Karpas-422 (cell line): ENCODE data around the gene SPSB1. TPM values are rescaled to one million over a fixed set of nuclear protein-coding genes. Genes with fewer than 3 reads are reported as not detected.

ENCODE experiments used
- DNase-seq: peaks from one replicate; pipeline ENCODE4 v3.0.0-alpha.2; 2015
- H2AFZ ChIP-seq: fragments of 200-600 bp; sonication (generic); 2 replicates; pipeline ENCODE4 v1.6.1; 2014; ENCODE audit warnings: antibody characterized with exemption, low read length, mixed read lengths
- H3K27ac ChIP-seq: fragments of 200-600 bp; sonication (generic); 2 replicates; pipeline ENCODE4 v1.5.1; 2014; ENCODE audit warnings: mild to moderate bottlenecking, low read length, moderate library complexity
- H3K27me3 ChIP-seq: fragments of 200-600 bp; sonication (generic); 2 replicates; pipeline ENCODE4 v1.6.1; 2014; ENCODE audit warnings: low read length, mixed read lengths
- H3K36me3 ChIP-seq: fragments of 200-600 bp; sonication (generic); 2 replicates; pipeline ENCODE4 v1.6.1; 2014; ENCODE audit warnings: low read length, mixed read lengths; ENCODE audit not compliant: insufficient read depth
- H3K4me1 ChIP-seq: fragments of 200-600 bp; sonication (generic); 2 replicates; pipeline ENCODE4 v1.6.1; 2014; ENCODE audit warnings: mild to moderate bottlenecking, low read length, mixed read lengths
- H3K4me2 ChIP-seq: fragments of 200-600 bp; sonication (generic); 2 replicates; pipeline ENCODE4 v1.6.1; 2014; ENCODE audit warnings: low read length, low read depth, mild to moderate bottlenecking; ENCODE audit not compliant: poor library complexity, severe bottlenecking
- H3K4me3 ChIP-seq: fragments of 200-600 bp; sonication (generic); 2 replicates; pipeline ENCODE4 v1.5.1; 2014; ENCODE audit warnings: mild to moderate bottlenecking, antibody characterized with exemption, low read length, mixed read lengths
- H3K79me2 ChIP-seq: fragments of 200-600 bp; sonication (generic); 2 replicates; pipeline ENCODE4 v1.6.1; 2014; ENCODE audit warnings: mild to moderate bottlenecking, low read length, mixed read lengths
- H3K9ac ChIP-seq: fragments of 200-600 bp; sonication (generic); 2 replicates; pipeline ENCODE4 v1.6.0; 2014; ENCODE audit warnings: low read length
- H3K9me2 ChIP-seq: fragments of 200-600 bp; sonication (generic), shearing (Covaris generic); replicated peaks from 2 replicates; pipeline ENCODE4 v1.6.0; 2014; ENCODE audit warnings: mild to moderate bottlenecking, low read length, moderate library complexity; ENCODE audit not compliant: insufficient read depth
- H3K9me3 ChIP-seq: fragments of 300-700, 200-600 bp; sonication (generic); 2 replicates; pipeline ENCODE4 v1.6.1; 2014; ENCODE audit warnings: low read length, mixed read lengths
- H4K20me1 ChIP-seq: fragments of 200-600 bp; sonication (generic); 2 replicates; pipeline ENCODE4 v1.6.1; 2014; ENCODE audit warnings: mild to moderate bottlenecking, antibody characterized with exemption, low read length, low read depth; ENCODE audit not compliant: insufficient read depth
- total RNA-seq: library from RNA; depleted of rRNA; stranded (reverse); fragments of >200 nt; shearing (Covaris generic); gene quantifications from 2 replicates; pipeline ENCODE4 v1.2.3, GENCODE V29; 2014; ENCODE audit warnings: low replicate concordance

SPSB1 gene
- total RNA-seq, 1 experiment from 2014 or later: not detected

- H3K79me2 ChIP-seq: no peaks in the 10 kb centered on the region
- no peaks in the 10 kb centered on the region for H3K9me3 ChIP-seq
- H3K4me1 ChIP-seq: no peaks in the 10 kb centered on the region
- no peak overlapping the region for H3K9ac ChIP-seq
- H2AFZ ChIP-seq: no peak overlapping the region
- no peak overlapping the region for H3K4me2 ChIP-seq
- DNase-seq: no peak
- H3K27ac ChIP-seq: no peak overlapping the region
- no peaks in the 10 kb centered on the region for H3K9me2 ChIP-seq
- no peaks in the 10 kb centered on the region for H3K36me3 ChIP-seq
- H4K20me1 ChIP-seq: no peaks in the 10 kb centered on the region
- H3K27me3 ChIP-seq: no peaks in the 10 kb centered on the region
- no peak overlapping the region for H3K4me3 ChIP-seq
Observed at GRCh38 chr1:9328201-9328600, 35.5 kb downstream of the SPSB1 start.

GRCh38 chr1:9328715-9329114 is 36.0 kb downstream of the SPSB1 start:
- no peaks in the 10 kb centered on the region for H3K9me2 ChIP-seq
- no peaks in the 10 kb centered on the region for H4K20me1 ChIP-seq
- no peak overlapping the region for H2AFZ ChIP-seq
- H3K79me2 ChIP-seq: no peaks in the 10 kb centered on the region
- no peaks in the 10 kb centered on the region for H3K4me1 ChIP-seq
- no peak overlapping the region for H3K4me2 ChIP-seq
- H3K36me3 ChIP-seq: no peaks in the 10 kb centered on the region
- H3K9ac ChIP-seq: no peak overlapping the region
- DNase-seq: no peak
- no peaks in the 10 kb centered on the region for H3K27me3 ChIP-seq
- no peak overlapping the region for H3K27ac ChIP-seq
- no peaks in the 10 kb centered on the region for H3K9me3 ChIP-seq
- no peak overlapping the region for H3K4me3 ChIP-seq

- Histone ChIP-seq H3K9ac (no peak overlapping the region), H4K20me1 (no peaks in the 10 kb centered on the region), H3K4me3 (no peak overlapping the region), H3K27me3 (no peaks in the 10 kb centered on the region), H2AFZ (no peak overlapping the region), H3K4me1 (no peaks in the 10 kb centered on the region), H3K79me2 (no peaks in the 10 kb centered on the region), H3K36me3 (no peaks in the 10 kb centered on the region), H3K4me2 (no peak overlapping the region), H3K27ac (no peak overlapping the region), H3K9me2 (no peaks in the 10 kb centered on the region), H3K9me3 (no peaks in the 10 kb centered on the region)
- DNase-seq: no peak
Observed at GRCh38 chr1:9331016-9331415, 38.3 kb downstream of the SPSB1 start.

GRCh38 chr1:9331558-9332346 is 39.1 kb downstream of the SPSB1 start:
- no peaks in the 10 kb centered on the region for H3K9me2 ChIP-seq
- H3K27ac ChIP-seq: no peak overlapping the region
- no peaks in the 10 kb centered on the region for H3K36me3 ChIP-seq
- no peaks in the 10 kb centered on the region for H3K27me3 ChIP-seq
- H3K9ac ChIP-seq: no peak overlapping the region
- DNase-seq: no peak
- no peak overlapping the region for H3K4me2 ChIP-seq
- H3K4me1 ChIP-seq: no peaks in the 10 kb centered on the region
- H4K20me1 ChIP-seq: no peaks in the 10 kb centered on the region
- no peaks in the 10 kb centered on the region for H3K79me2 ChIP-seq
- no peaks in the 10 kb centered on the region for H3K9me3 ChIP-seq
- no peak overlapping the region for H2AFZ ChIP-seq
- H3K4me3 ChIP-seq: no peak overlapping the region

- Histone ChIP-seq H3K4me2 (no peak overlapping the region), H3K27me3 (no peaks in the 10 kb centered on the region), H4K20me1 (no peaks in the 10 kb centered on the region), H3K9me2 (no peaks in the 10 kb centered on the region), H3K4me1 (no peaks in the 10 kb centered on the region), H3K27ac (no peak overlapping the region), H3K36me3 (no peaks in the 10 kb centered on the region), H3K9ac (no peak overlapping the region), H2AFZ (no peak overlapping the region), H3K9me3 (no peaks in the 10 kb centered on the region), H3K79me2 (no peaks in the 10 kb centered on the region), H3K4me3 (no peak overlapping the region)
- DNase-seq: no peak
Observed at GRCh38 chr1:9332513-9333143, 39.9 kb downstream of the SPSB1 start.

- Histone ChIP-seq H3K36me3 (no peaks in the 10 kb centered on the region), H3K27me3 (no peaks in the 10 kb centered on the region), H3K9ac (no peak overlapping the region), H3K9me3 (no peaks in the 10 kb centered on the region), H3K4me1 (no peaks in the 10 kb centered on the region), H3K79me2 (no peaks in the 10 kb centered on the region), H3K27ac (no peak overlapping the region), H3K9me2 (no peaks in the 10 kb centered on the region), H3K4me2 (no peak overlapping the region), H3K4me3 (no peak overlapping the region), H2AFZ (no peak overlapping the region), H4K20me1 (no peaks in the 10 kb centered on the region)
- DNase-seq: no peak
Observed at GRCh38 chr1:9338397-9339246, 45.9 kb downstream of the SPSB1 start.

- no peaks in the 10 kb centered on the region for H3K27me3 ChIP-seq
- no peak overlapping the region for H3K4me2 ChIP-seq
- no peak overlapping the region for H3K4me3 ChIP-seq
- H3K27ac ChIP-seq: no peak overlapping the region
- no peaks in the 10 kb centered on the region for H4K20me1 ChIP-seq
- H2AFZ ChIP-seq: no peak overlapping the region
- no peaks in the 10 kb centered on the region for H3K36me3 ChIP-seq
- no peaks in the 10 kb centered on the region for H3K9me3 ChIP-seq
- H3K9ac ChIP-seq: no peak overlapping the region
- H3K4me1 ChIP-seq: peaks cover 10% of the 10 kb centered on the region
- H3K9me2 ChIP-seq: no peaks in the 10 kb centered on the region
- no peak for DNase-seq
- H3K79me2 ChIP-seq: no peaks in the 10 kb centered on the region
Observed at GRCh38 chr1:9340172-9340854, 47.6 kb downstream of the SPSB1 start.

- no peaks in the 10 kb centered on the region for H3K9me3 ChIP-seq
- no peak overlapping the region for H3K4me3 ChIP-seq
- no peaks in the 10 kb centered on the region for H3K79me2 ChIP-seq
- peaks cover 10% of the 10 kb centered on the region for H3K4me1 ChIP-seq
- no peaks in the 10 kb centered on the region for H3K27me3 ChIP-seq
- no peak overlapping the region for H3K4me2 ChIP-seq
- no peak overlapping the region for H3K9ac ChIP-seq
- no peak overlapping the region for H2AFZ ChIP-seq
- no peaks in the 10 kb centered on the region for H3K9me2 ChIP-seq
- H4K20me1 ChIP-seq: no peaks in the 10 kb centered on the region
- no peak for DNase-seq
- no peak overlapping the region for H3K27ac ChIP-seq
- no peaks in the 10 kb centered on the region for H3K36me3 ChIP-seq
Observed at GRCh38 chr1:9340864-9341263, 48.2 kb downstream of the SPSB1 start.
